NT2/D1 (cell line): Measurements from ENCODE around the gene UNC13C.

ENCODE experiments used
- DNase-seq: peaks from one replicate; pipeline ENCODE4 v3.0.0-alpha.2; 2011; ENCODE audit warnings: low read depth, low spot score
- H3K27me3 ChIP-seq: 2 replicates; pipeline ENCODE4 v1.6.0; 2011; ENCODE audit warnings: mild to moderate bottlenecking; ENCODE audit not compliant: insufficient read length, insufficient read depth
- H3K36me3 ChIP-seq: 2 replicates; pipeline ENCODE4 v1.6.1; 2011; ENCODE audit warnings: mild to moderate bottlenecking, low read length, mixed read lengths; ENCODE audit not compliant: insufficient read depth, insufficient read length
- H3K4me1 ChIP-seq: 2 replicates; pipeline ENCODE4 v1.5.1; 2011; ENCODE audit not compliant: insufficient read depth, insufficient read length
- H3K4me3 ChIP-seq: 2 replicates; pipeline ENCODE4 v1.5.1; 2011; ENCODE audit warnings: low read depth; ENCODE audit not compliant: insufficient read length
- H3K9ac ChIP-seq: 2 replicates; pipeline ENCODE4 v1.6.0; 2011; ENCODE audit warnings: low read depth; ENCODE audit not compliant: insufficient read length
- H3K9me3 ChIP-seq: 2 replicates; pipeline ENCODE4 v1.5.1; 2011; ENCODE audit warnings: mild to moderate bottlenecking, low read length; ENCODE audit not compliant: insufficient read depth
- SUZ12 ChIP-seq: IDR thresholded peaks from 2 replicates; pipeline ENCODE4 v1.6.1; 2011; ENCODE audit not compliant: insufficient read length, insufficient read depth; ENCODE audit errors: extremely low read depth
- YY1 ChIP-seq: IDR thresholded peaks from 2 replicates; pipeline ENCODE4 v1.6.1; 2011; ENCODE audit not compliant: insufficient read length, insufficient read depth
- ZNF274 ChIP-seq: IDR thresholded peaks from 2 replicates; pipeline ENCODE4 v1.6.1; 2011; ENCODE audit warnings: mild to moderate bottlenecking, low read depth, low read length

The UNC13C gene

GRCh38 chr15:54159012-54159411 lies 180.8 kb downstream of the UNC13C start:
- no peak for DNase-seq
- H3K27me3 ChIP-seq = no peaks in the 10 kb centered on the region
- no peaks in the 10 kb centered on the region for H3K36me3 ChIP-seq
- H3K4me1 ChIP-seq = no peaks in the 10 kb centered on the region
- TF ChIP-seq YY1 (no peak), ZNF274 (no peak), SUZ12 (no peak)
- no peak overlapping the region for H3K9ac ChIP-seq
- no peaks in the 10 kb centered on the region for H3K9me3 ChIP-seq
- H3K4me3 ChIP-seq = no peak overlapping the region

GRCh38 chr15:54187325-54187724 lies 209.1 kb downstream of the UNC13C start:
- Histone ChIP-seq H3K9me3 (no peaks in the 10 kb centered on the region), H3K4me3 (no peak overlapping the region), H3K36me3 (no peaks in the 10 kb centered on the region), H3K27me3 (no peaks in the 10 kb centered on the region), H3K4me1 (no peaks in the 10 kb centered on the region), H3K9ac (no peak overlapping the region)
- TF ChIP-seq YY1 (no peak), ZNF274 (no peak)
- no peak for DNase-seq

- no peaks in the 10 kb centered on the region for H3K9me3 ChIP-seq
- DNase-seq = no peak
- no peaks in the 10 kb centered on the region for H3K4me1 ChIP-seq
- no peaks in the 10 kb centered on the region for H3K27me3 ChIP-seq
- no peak overlapping the region for H3K4me3 ChIP-seq
- no peaks in the 10 kb centered on the region for H3K36me3 ChIP-seq
- TF ChIP-seq YY1 (no peak), SUZ12 (no peak), ZNF274 (no peak)
- H3K9ac ChIP-seq = no peak overlapping the region
These were observed 219.8 kb downstream of the UNC13C start for GRCh38 chr15:54197995-54198394.

- Histone ChIP-seq H3K4me3 (no peak overlapping the region), H3K36me3 (no peaks in the 10 kb centered on the region), H3K9ac (no peak overlapping the region), H3K27me3 (no peaks in the 10 kb centered on the region), H3K4me1 (no peaks in the 10 kb centered on the region), H3K9me3 (no peaks in the 10 kb centered on the region)
- no peak for DNase-seq
- TF ChIP-seq SUZ12 (no peak), YY1 (no peak), ZNF274 (no peak)
These were observed 228.5 kb downstream of the UNC13C start for GRCh38 chr15:54206586-54207321.

GRCh38 chr15:54208786-54209185 lies 230.5 kb downstream of the UNC13C start:
- H3K9me3 ChIP-seq = no peaks in the 10 kb centered on the region
- no peak for TF ChIP-seq YY1
- no peak for TF ChIP-seq ZNF274
- TF ChIP-seq SUZ12 = no peak
- no peak overlapping the region for H3K9ac ChIP-seq
- no peak overlapping the region for H3K4me3 ChIP-seq
- no peak for DNase-seq
- no peaks in the 10 kb centered on the region for H3K4me1 ChIP-seq
- no peaks in the 10 kb centered on the region for H3K27me3 ChIP-seq
- H3K36me3 ChIP-seq = no peaks in the 10 kb centered on the region

GRCh38 chr15:54212635-54213034 lies 234.4 kb downstream of the UNC13C start:
- H3K9ac ChIP-seq = no peak overlapping the region
- H3K36me3 ChIP-seq = no peaks in the 10 kb centered on the region
- H3K4me1 ChIP-seq = no peaks in the 10 kb centered on the region
- TF ChIP-seq ZNF274 = no peak
- TF ChIP-seq YY1 = no peak
- TF ChIP-seq SUZ12 = no peak
- no peaks in the 10 kb centered on the region for H3K9me3 ChIP-seq
- no peaks in the 10 kb centered on the region for H3K27me3 ChIP-seq
- DNase-seq = no peak
- H3K4me3 ChIP-seq = no peak overlapping the region

- H3K4me1 ChIP-seq = no peaks in the 10 kb centered on the region
- H3K4me3 ChIP-seq = no peak overlapping the region
- no peaks in the 10 kb centered on the region for H3K9me3 ChIP-seq
- DNase-seq = no peak
- no peaks in the 10 kb centered on the region for H3K36me3 ChIP-seq
- H3K27me3 ChIP-seq = no peaks in the 10 kb centered on the region
- TF ChIP-seq YY1 (no peak), ZNF274 (no peak), SUZ12 (no peak)
- H3K9ac ChIP-seq = no peak overlapping the region
These were observed 248.2 kb downstream of the UNC13C start for GRCh38 chr15:54226455-54226854.

- Histone ChIP-seq H3K27me3 (no peaks in the 10 kb centered on the region), H3K4me3 (no peak overlapping the region), H3K9me3 (no peaks in the 10 kb centered on the region), H3K9ac (no peak overlapping the region), H3K4me1 (no peaks in the 10 kb centered on the region), H3K36me3 (no peaks in the 10 kb centered on the region)
- DNase-seq = no peak
- no peak for TF ChIP-seq YY1
- no peak for TF ChIP-seq ZNF274
- no peak for TF ChIP-seq SUZ12
These were observed 249.3 kb downstream of the UNC13C start for GRCh38 chr15:54227569-54227968.
